ENCODE results near the gene RABGAP1L. TPM values are rescaled to one million over a fixed set of nuclear protein-coding genes. Genes with fewer than 3 reads are reported as not detected.

RABGAP1L gene
- total and polyA plus RNA-seq, 4 donors, result 4.8 to 53.5 (median 18.8) TPM

- TF ChIP-seq HNF4A (conservative IDR thresholded peaks at IDR 0.05), result no peak
- no peak for TF ChIP-seq FOXA2 (IDR thresholded peaks at IDR 0.05)
- TF ChIP-seq EGR1 (IDR thresholded peaks at IDR 0.05; ENCODE audit: low read depth in 2 of 2), result no peak
- no peak for TF ChIP-seq RAD21 (IDR thresholded peaks at IDR 0.05)
- TF ChIP-seq CTCF (IDR thresholded peaks at IDR 0.05; ENCODE audit: low read depth, low read length, missing input control), result no peak
- TF ChIP-seq FOXA1 (IDR thresholded peaks at IDR 0.05), result no peak
- no peak for TF ChIP-seq REST (IDR thresholded peaks at IDR 0.05)
- no peak for TF ChIP-seq MAX (IDR thresholded peaks at IDR 0.05)
- no peak for TF ChIP-seq HNF4G (IDR thresholded peaks at IDR 0.05)
- no peak for TF ChIP-seq RXRA (IDR thresholded peaks at IDR 0.05)
- no peak for TF ChIP-seq GABPA (IDR thresholded peaks at IDR 0.05 in 1 of 2, conservative IDR thresholded peaks at IDR 0.05 in 1 of 2)
- TF ChIP-seq ATF3 (IDR thresholded peaks at IDR 0.05), result no peak
- no peak for TF ChIP-seq SP1 (IDR thresholded peaks at IDR 0.05)
- no peak for TF ChIP-seq JUND (IDR thresholded peaks at IDR 0.05)
- TF ChIP-seq TAF1 (conservative IDR thresholded peaks at IDR 0.05), result no peak
- peaks cover 0 to 6% (median 3%) of the 10 kb centered on the region in 4 donors for H3K36me3 ChIP-seq (ENCODE audit: control insufficient read depth in 4 of 4, insufficient read depth in 3 of 4, low read depth in 1 of 4, low read length in 3 of 4)
- H3K4me3 ChIP-seq (ENCODE audit: low read depth in 1 of 3, low read length in 3 of 3), result no peak overlapping the region
- no peak for DNase-seq (ENCODE audit: low spot score)
- no peaks in the 10 kb centered on the region for H3K27me3 ChIP-seq (ENCODE audit: control insufficient read depth in 4 of 4, insufficient read depth in 4 of 4, low read length in 3 of 4)
- H3K9ac ChIP-seq (ENCODE audit: low read depth in 1 of 2, low read length in 2 of 2), result no peak overlapping the region
- no peaks in the 10 kb centered on the region for H3K4me1 ChIP-seq (ENCODE audit: control insufficient read depth in 4 of 4, insufficient read depth in 4 of 4, low read length in 3 of 4)
- no peak overlapping the region for H3K27ac ChIP-seq (ENCODE audit: low read depth in 1 of 2, low read length in 2 of 2)
- H3K9me3 ChIP-seq (ENCODE audit: control insufficient read depth in 4 of 4, low read length in 3 of 4), result no peaks in the 10 kb centered on the region
Measured at GRCh38 chr1:174291059-174291458, 131.7 kb downstream of the RABGAP1L start.

- H3K9ac ChIP-seq (ENCODE audit: low read depth in 1 of 2, low read length in 2 of 2), result no peak overlapping the region
- 98% methylated on average over 4 of the region's 4 CpGs for WGBS
Measured at GRCh38 chr1:174296309-174296708, 137.0 kb downstream of the RABGAP1L start.

More at GRCh38 chr1:174296309-174296708, 137.0 kb downstream of the RABGAP1L start:
- no peak for DNase-seq (ENCODE audit: low spot score)
- Histone ChIP-seq H3K9me3 (ENCODE audit: control insufficient read depth in 4 of 4, low read length in 3 of 4) (peaks cover 0 to 6% (median 3%) of the 10 kb centered on the region in 4 donors), H3K4me3 (ENCODE audit: low read depth in 1 of 3, low read length in 3 of 3) (no peak overlapping the region), H3K36me3 (ENCODE audit: control insufficient read depth in 4 of 4, insufficient read depth in 3 of 4, low read depth in 1 of 4, low read length in 3 of 4) (peaks cover 0 to 2% (median 0%) of the 10 kb centered on the region in 4 donors), H3K4me1 (ENCODE audit: control insufficient read depth in 4 of 4, insufficient read depth in 4 of 4, low read length in 3 of 4) (no peaks in the 10 kb centered on the region), H3K27me3 (ENCODE audit: control insufficient read depth in 4 of 4, insufficient read depth in 4 of 4, low read length in 3 of 4) (no peaks in the 10 kb centered on the region), H3K27ac (ENCODE audit: low read depth in 1 of 2, low read length in 2 of 2) (no peak overlapping the region)
- TF ChIP-seq JUND (IDR thresholded peaks at IDR 0.05), result no peak
- no peak for TF ChIP-seq FOXA2 (IDR thresholded peaks at IDR 0.05)
- TF ChIP-seq EGR1 (IDR thresholded peaks at IDR 0.05; ENCODE audit: low read depth in 2 of 2), result no peak
- no peak for TF ChIP-seq RXRA (IDR thresholded peaks at IDR 0.05)
- TF ChIP-seq CTCF (IDR thresholded peaks at IDR 0.05; ENCODE audit: low read depth, low read length, missing input control), result no peak
- no peak for TF ChIP-seq ZBTB33 (IDR thresholded peaks at IDR 0.05)
- no peak for TF ChIP-seq RAD21 (IDR thresholded peaks at IDR 0.05)

All from liver (tissue), 9 donors.